ENCODE data around the gene GLCE. TPM values are rescaled to one million over a fixed set of nuclear protein-coding genes. Genes with fewer than 3 reads are reported as not detected.

Gene GLCE
- total RNA-seq, 4 donors from 2014 or later = 20.4 to 26.1 (median 22.9) TPM

GRCh38 chr15:69144530-69144929 lies 15.9 kb upstream of the GLCE start:
- no peak for DNase-seq
- Histone ChIP-seq H3K27ac (no peak overlapping the region), H3K36me3 (no peaks in the 10 kb centered on the region), H3K4me1 (peaks cover 0 to 23% (median 0%) of the 10 kb centered on the region in 3 donors), H3K4me3 (no peak overlapping the region), H3K27me3 (peaks cover 0 to 83% (median 3%) of the 10 kb centered on the region in 4 donors), H3K9me3 (no peaks in the 10 kb centered on the region)
- WGBS, 2 donors = 72 to 76% methylated on average over 5 of the region's 5 CpGs
- intact Hi-C loops (cut with DNase I) = no loop called here
- no peak for TF ChIP-seq CTCF (IDR thresholded peaks at IDR 0.05)
- no peak for TF ChIP-seq POLR2A (IDR thresholded peaks at IDR 0.05)

- no peaks in the 10 kb centered on the region for H3K36me3 ChIP-seq
- H3K27me3 ChIP-seq = peaks cover 0 to 84% (median 3%) of the 10 kb centered on the region in 4 donors
- no peak overlapping the region for H3K4me3 ChIP-seq
- peaks cover 0 to 23% (median 0%) of the 10 kb centered on the region in 3 donors for H3K4me1 ChIP-seq
- no peak for TF ChIP-seq POLR2A (IDR thresholded peaks at IDR 0.05)
- TF ChIP-seq CTCF (IDR thresholded peaks at IDR 0.05) = no peak
- no peak for DNase-seq
- intact Hi-C loops (cut with DNase I) = no loop called here
- no peak overlapping the region for H3K27ac ChIP-seq
- H3K9me3 ChIP-seq = no peaks in the 10 kb centered on the region
- 81 to 87% methylated on average over 1 of the region's 1 CpG for WGBS, 2 donors
Observed at GRCh38 chr15:69145149-69145693, 15.2 kb upstream of the GLCE start.

- WGBS, 2 donors = 37 to 40% methylated on average over 7 of the region's 7 CpGs
- no peak for DNase-seq
- Histone ChIP-seq H3K27ac (no peak overlapping the region), H3K4me1 (peaks cover 0 to 23% (median 0%) of the 10 kb centered on the region in 3 donors), H3K9me3 (no peaks in the 10 kb centered on the region), H3K4me3 (no peak overlapping the region), H3K36me3 (no peaks in the 10 kb centered on the region), H3K27me3 (peaks cover 0 to 84% (median 3%) of the 10 kb centered on the region in 4 donors)
- no peak for TF ChIP-seq POLR2A (IDR thresholded peaks at IDR 0.05)
- no peak for TF ChIP-seq CTCF (IDR thresholded peaks at IDR 0.05)
- intact Hi-C loops (cut with DNase I) = no loop called here
Observed at GRCh38 chr15:69145694-69146492, 14.5 kb upstream of the GLCE start.

GRCh38 chr15:69146724-69147435 lies 13.6 kb upstream of the GLCE start:
- Histone ChIP-seq H3K27ac (no peak overlapping the region), H3K36me3 (no peaks in the 10 kb centered on the region), H3K27me3 (peaks cover 0 to 84% (median 3%) of the 10 kb centered on the region in 4 donors), H3K9me3 (no peaks in the 10 kb centered on the region), H3K4me1 (peaks cover 0 to 23% (median 0%) of the 10 kb centered on the region in 3 donors), H3K4me3 (no peak overlapping the region)
- TF ChIP-seq CTCF (IDR thresholded peaks at IDR 0.05) (no peak), POLR2A (IDR thresholded peaks at IDR 0.05) (no peak)
- WGBS, 2 donors = 93 to 95% methylated on average over 9 of the region's 9 CpGs
- intact Hi-C loops (cut with DNase I) = no loop called here
- no peak for DNase-seq

- peaks cover 0 to 69% (median 3%) of the 10 kb centered on the region in 4 donors for H3K27me3 ChIP-seq
- H3K27ac ChIP-seq = no peak overlapping the region
- H3K4me1 ChIP-seq = peaks cover 0 to 17% (median 0%) of the 10 kb centered on the region in 3 donors
- intact Hi-C loops (cut with DNase I) = no loop called here
- 83 to 100% methylated on average over 1 of the region's 1 CpG for WGBS, 2 donors
- H3K36me3 ChIP-seq = no peaks in the 10 kb centered on the region
- H3K9me3 ChIP-seq = no peaks in the 10 kb centered on the region
- no peak for DNase-seq
- TF ChIP-seq CTCF (IDR thresholded peaks at IDR 0.05) (no peak), POLR2A (IDR thresholded peaks at IDR 0.05) (no peak)
- H3K4me3 ChIP-seq = no peak overlapping the region
Observed at GRCh38 chr15:69148465-69148864, 12.0 kb upstream of the GLCE start.

Data from esophagus squamous epithelium (tissue), 5 donors.